ENCODE measurements around the gene DPEP2NB. TPM values are rescaled to one million over a fixed set of nuclear protein-coding genes. Genes with fewer than 3 reads are reported as not detected.

The DPEP2NB gene
- total and polyA plus RNA-seq, 7 donors: 0.05 TPM; not detected in 6

- intact Hi-C loops (cut with DNase I): loop anchor here (2.0 to 5.0 kb wide), 3 partner anchors 47 to 239 kb away; no protein-coding TSS in a partner anchor
- peak; percentile 74 to 85 (median 80) for ATAC-seq
- H3K9me3 ChIP-seq: no peaks in the 10 kb centered on the region
- H3K36me3 ChIP-seq (ENCODE audit: insufficient read depth in 1 of 2, low read depth in 1 of 2): peaks cover 0 to 8% of the 10 kb centered on the region in 2 donors
- DNase-seq: peak; percentile 85 to 93
- peak overlapping the region; percentile 64 for H3K4me3 ChIP-seq
- no peaks in the 10 kb centered on the region for H3K27me3 ChIP-seq (ENCODE audit: insufficient read depth in 3 of 3, low read length in 2 of 3)
- peak; percentile 100 for TF ChIP-seq CTCF (IDR thresholded peaks at IDR 0.05)
- peak overlapping the region; percentile 81 for H3K27ac ChIP-seq
- H3K4me1 ChIP-seq: peaks cover 46% of the 10 kb centered on the region
- WGBS, 3 donors: 13 to 24% (median 18%) methylated on average over 20 to 39 of the region's 39 CpGs
These were observed 22.3 kb downstream of the DPEP2NB start for GRCh38 chr16:67993207-67994039.

GRCh38 chr16:67992661-67993206 is 23.0 kb downstream of the DPEP2NB start:
- TF ChIP-seq CTCF (IDR thresholded peaks at IDR 0.05): no peak
- H3K27ac ChIP-seq: no peak overlapping the region
- intact Hi-C loops (cut with DNase I): loop anchor here (2.0 to 5.0 kb wide), 3 partner anchors 48 to 240 kb away; no protein-coding TSS in a partner anchor
- 71 to 75% (median 75%) methylated on average over 18 to 20 of the region's 20 CpGs for WGBS, 3 donors
- DNase-seq (no peak), ATAC-seq (peak in 2 of 4 donors; percentile 0 to 7)
- no peaks in the 10 kb centered on the region for H3K9me3 ChIP-seq
- peaks cover 0 to 8% of the 10 kb centered on the region in 2 donors for H3K36me3 ChIP-seq (ENCODE audit: insufficient read depth in 1 of 2, low read depth in 1 of 2)
- H3K4me1 ChIP-seq: peaks cover 50% of the 10 kb centered on the region
- peak overlapping the region; percentile 64 for H3K4me3 ChIP-seq
- H3K27me3 ChIP-seq (ENCODE audit: insufficient read depth in 3 of 3, low read length in 2 of 3): no peaks in the 10 kb centered on the region

GRCh38 chr16:67990018-67990386 is 25.7 kb downstream of the DPEP2NB start:
- Histone ChIP-seq H3K4me1 (peaks cover 69% of the 10 kb centered on the region), H3K4me3 (peak overlapping the region; percentile 70), H3K9me3 (no peaks in the 10 kb centered on the region), H3K27ac (peak overlapping the region; percentile 97), H3K36me3 (ENCODE audit: insufficient read depth in 1 of 2, low read depth in 1 of 2) (peaks cover 0 to 8% of the 10 kb centered on the region in 2 donors), H3K27me3 (ENCODE audit: insufficient read depth in 3 of 3, low read length in 2 of 3) (no peaks in the 10 kb centered on the region)
- ATAC-seq (peak in 3 of 4 donors; percentile 7 to 21 (median 11)), DNase-seq (no peak)
- intact Hi-C loops (cut with DNase I): loop anchor here (5.0 kb wide), 2 partner anchors 72 to 242 kb away; no protein-coding TSS in a partner anchor
- 38 to 63% (median 47%) methylated on average over 6 of the region's 6 CpGs for WGBS, 3 donors
- TF ChIP-seq CTCF (IDR thresholded peaks at IDR 0.05): peak; percentile 7

- Histone ChIP-seq H3K4me1 (peaks cover 74% of the 10 kb centered on the region), H3K36me3 (ENCODE audit: insufficient read depth in 1 of 2, low read depth in 1 of 2) (peaks cover 0 to 8% of the 10 kb centered on the region in 2 donors), H3K9me3 (no peaks in the 10 kb centered on the region), H3K27ac (peak overlapping the region; percentile 97), H3K27me3 (ENCODE audit: insufficient read depth in 3 of 3, low read length in 2 of 3) (no peaks in the 10 kb centered on the region), H3K4me3 (peak overlapping the region; percentile 70)
- DNase-seq (peak in 1 of 2 donors; percentile 72), ATAC-seq (peak; percentile 49 to 74 (median 56))
- intact Hi-C loops (cut with DNase I): loop anchor here (2.0 to 5.0 kb wide), 3 partner anchors 51 to 243 kb away; no protein-coding TSS in a partner anchor
- no peak for TF ChIP-seq CTCF (IDR thresholded peaks at IDR 0.05)
- 29 to 47% (median 35%) methylated on average over 8 of the region's 8 CpGs for WGBS, 3 donors
These were observed 26.2 kb downstream of the DPEP2NB start for GRCh38 chr16:67989322-67990017.

Measured in psoas muscle (tissue), 8 donors.